Erythroblast (primary cell): Measurements from ENCODE around the gene CCL5.
"Not testable (repeated sequence)": the region's sequence is repeated elsewhere in the genome, so short reads cannot be mapped to it uniquely, and the experiment has no call there.

Source experiments
- DNase-seq, 2 experiments: peaks; one replicate each; lab custom pipeline; 2025; lab: John Stamatoyannopoulos, UW
- GATA1 ChIP-seq: IDR thresholded peaks from 2 replicates; pipeline ENCODE4 v1.6.1; 2011; ENCODE audit warnings: low read depth, mild to moderate bottlenecking, control low read depth, low read length, moderate library complexity
- POLR2A ChIP-seq: IDR thresholded peaks from 2 replicates; pipeline ENCODE4 v1.6.1; 2011; ENCODE audit warnings: mild to moderate bottlenecking, low read length

CCL5 gene

DNA sequence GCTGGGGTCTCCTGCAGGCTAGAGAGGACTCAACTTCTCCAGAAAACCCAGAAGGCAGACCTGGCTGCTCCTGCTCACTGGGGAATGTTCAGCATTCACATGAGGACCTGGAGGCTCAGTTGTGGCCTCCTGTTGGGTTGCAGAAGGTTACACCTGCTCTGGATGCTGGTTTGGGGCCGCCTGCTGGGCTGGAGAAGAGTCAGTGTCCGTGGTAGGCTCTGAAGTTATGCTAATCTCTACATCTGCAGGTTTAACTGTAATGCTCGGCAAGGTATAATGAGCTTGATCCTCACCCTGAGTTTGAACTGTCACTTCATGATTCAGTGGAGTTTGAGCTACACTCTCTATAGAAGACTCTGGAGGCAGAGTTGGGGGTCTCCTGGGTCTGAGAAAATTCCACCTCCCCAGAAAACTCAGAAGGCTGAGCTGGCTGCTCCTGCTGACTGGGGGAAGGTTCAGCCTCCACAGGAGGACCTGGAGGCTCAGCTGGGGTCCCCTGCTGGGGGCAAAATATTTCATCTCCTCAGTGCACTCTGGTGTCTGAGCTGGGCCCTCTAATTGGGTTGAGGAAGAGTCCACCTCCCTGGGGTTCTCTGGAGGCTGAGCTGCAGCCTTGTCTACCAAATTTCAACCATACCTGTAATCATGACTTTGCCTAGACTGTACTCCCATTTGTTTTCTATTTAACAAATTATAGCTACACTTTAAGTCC is 26.9 kb upstream of the CCL5 start:
- no peak for DNase-seq
- TF ChIP-seq POLR2A (no peak), GATA1 (no peak)

DNA sequence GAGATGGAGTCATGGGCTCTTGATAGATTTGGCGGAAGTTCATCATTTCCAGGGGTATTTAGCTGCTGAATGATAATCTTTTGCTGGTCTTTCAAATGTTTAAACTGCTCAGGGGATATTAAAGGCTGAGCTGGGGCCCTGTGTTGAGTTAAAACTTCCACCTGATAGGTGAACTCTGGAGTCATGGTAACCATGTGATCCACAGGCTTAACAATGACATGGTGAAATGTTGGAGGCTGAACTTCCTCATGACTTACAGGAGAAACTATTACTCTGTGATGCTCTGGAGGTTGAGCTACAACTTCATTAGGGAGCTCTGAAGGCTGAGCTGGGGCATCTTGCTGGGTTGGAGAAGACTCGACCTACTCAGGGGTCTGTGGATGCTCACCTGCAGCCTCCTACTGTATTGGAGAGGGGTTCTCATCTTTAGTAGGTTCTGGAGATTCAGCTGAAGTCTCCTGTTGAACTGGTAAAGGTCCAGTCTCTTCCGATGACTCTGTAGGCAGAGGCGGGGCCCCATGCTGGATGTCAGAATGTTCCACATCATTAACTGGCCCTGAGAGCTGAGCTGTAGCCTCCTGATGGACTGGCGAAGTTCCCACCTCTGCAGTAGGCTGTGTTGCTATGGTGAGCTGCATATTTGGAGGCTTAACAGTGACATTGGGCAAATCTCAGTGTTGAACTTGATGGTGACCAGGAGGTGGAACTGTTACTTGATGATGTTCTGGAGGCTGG is 26.2 kb upstream of the CCL5 start:
- no peak for TF ChIP-seq POLR2A
- TF ChIP-seq GATA1 = no peak
- no peak for DNase-seq

DNA sequence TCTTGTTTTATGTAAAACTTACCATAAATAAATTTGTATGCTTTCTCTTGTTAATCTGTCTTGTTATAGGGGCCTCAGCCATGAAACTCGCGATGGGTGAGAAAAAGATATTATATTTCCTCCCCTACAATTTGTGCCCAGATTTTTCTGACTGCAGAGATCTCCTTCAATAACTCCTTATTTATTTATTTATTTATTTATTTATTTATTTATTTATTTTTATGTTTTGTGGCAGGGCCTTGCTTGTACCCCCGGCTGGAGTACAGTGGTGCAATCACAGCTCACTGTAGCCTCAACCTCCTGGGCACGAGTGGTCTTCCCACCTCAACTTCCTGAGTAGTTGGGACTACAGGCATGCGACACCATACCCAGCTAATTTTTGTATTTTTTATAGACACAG is 23.3 kb upstream of the CCL5 start:
- TF ChIP-seq GATA1 (no peak), POLR2A (no peak)
- DNase-seq = no peak

DNA sequence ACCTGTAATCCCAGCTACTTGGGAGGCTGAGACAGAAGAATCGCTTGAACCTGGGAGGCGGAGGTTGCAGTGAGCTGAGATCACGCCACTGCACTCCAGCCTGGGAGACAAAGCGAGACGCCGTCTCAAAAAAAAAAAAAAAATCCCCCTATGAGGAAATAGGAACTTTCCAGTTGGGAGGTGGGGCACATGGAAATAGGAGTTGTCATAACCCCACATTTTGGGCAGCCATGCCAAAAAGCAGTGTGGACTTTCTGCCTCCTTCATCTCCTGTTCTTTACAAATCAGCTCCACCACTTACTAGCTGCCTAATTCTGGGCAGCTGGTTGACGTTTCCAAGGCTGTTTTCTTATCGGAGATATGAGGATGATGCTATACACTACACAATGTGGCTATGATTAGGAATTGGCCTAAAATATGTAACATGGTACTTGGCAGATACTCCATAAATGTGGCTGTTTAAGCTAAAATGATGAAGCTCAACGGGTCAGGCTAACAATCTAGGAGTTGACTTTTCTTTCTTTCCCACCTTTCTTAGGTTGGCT is 21.5 kb upstream of the CCL5 start:
- no peak for DNase-seq
- TF ChIP-seq GATA1 (no peak), POLR2A (no peak)

DNA sequence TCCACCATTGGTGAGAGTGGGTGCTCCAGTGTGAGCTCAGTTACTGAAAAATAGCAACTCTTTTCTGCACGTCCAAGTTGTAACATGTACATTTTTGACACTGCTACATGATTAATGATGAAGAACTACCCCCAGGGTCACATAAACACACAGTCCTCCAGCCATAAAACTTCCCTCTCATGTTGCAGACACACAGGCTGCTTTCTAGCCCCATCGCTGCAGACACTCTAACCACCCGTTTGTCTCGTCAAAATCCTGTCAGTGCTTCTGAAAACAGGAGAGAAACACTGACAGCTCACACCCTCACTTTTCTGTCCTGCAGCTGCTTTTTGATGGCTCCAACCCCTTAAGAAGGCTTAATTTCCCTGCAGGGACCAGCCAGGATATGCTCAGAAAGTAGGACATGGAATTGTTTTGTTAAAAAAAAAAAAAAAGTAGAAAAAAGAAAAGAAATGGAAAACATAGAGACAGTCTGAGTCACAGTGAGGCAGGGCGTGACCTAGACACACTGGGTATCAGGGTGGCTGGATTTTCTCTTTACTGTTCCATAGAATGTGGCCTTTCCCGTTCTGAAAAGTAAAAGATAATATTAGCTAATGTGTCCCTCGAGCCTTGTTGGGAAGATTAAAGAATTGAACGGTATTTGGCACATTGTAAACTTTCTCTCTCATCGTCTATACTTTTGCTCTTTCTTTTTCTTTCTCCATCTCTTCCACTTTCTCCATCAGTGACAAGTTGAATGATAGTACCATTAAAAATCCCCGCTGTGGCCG is 20.7 kb upstream of the CCL5 start:
- no peak for TF ChIP-seq POLR2A
- TF ChIP-seq GATA1 = no peak
- DNase-seq = no peak

DNA sequence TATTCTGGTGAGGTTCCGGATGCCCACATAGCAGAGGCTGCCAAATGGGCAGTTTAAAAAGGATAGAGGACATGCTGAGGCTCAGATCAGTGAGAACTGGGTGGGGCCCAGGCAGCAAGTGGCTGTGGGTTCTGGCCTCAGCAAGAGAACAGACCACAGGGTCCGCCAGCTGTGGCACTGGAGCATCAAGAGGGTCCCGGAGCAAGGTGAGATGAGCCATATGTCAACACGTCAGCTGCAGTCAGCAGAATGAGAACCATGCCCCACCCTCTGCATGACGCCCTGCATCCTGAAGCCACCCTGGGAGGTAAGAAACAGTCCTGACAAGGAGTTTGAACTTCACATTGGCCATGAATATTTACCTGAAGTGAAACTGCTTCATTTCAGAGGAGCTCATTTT is 20.1 kb upstream of the CCL5 start:
- TF ChIP-seq POLR2A = no peak
- no peak for TF ChIP-seq GATA1
- no peak for DNase-seq

DNA sequence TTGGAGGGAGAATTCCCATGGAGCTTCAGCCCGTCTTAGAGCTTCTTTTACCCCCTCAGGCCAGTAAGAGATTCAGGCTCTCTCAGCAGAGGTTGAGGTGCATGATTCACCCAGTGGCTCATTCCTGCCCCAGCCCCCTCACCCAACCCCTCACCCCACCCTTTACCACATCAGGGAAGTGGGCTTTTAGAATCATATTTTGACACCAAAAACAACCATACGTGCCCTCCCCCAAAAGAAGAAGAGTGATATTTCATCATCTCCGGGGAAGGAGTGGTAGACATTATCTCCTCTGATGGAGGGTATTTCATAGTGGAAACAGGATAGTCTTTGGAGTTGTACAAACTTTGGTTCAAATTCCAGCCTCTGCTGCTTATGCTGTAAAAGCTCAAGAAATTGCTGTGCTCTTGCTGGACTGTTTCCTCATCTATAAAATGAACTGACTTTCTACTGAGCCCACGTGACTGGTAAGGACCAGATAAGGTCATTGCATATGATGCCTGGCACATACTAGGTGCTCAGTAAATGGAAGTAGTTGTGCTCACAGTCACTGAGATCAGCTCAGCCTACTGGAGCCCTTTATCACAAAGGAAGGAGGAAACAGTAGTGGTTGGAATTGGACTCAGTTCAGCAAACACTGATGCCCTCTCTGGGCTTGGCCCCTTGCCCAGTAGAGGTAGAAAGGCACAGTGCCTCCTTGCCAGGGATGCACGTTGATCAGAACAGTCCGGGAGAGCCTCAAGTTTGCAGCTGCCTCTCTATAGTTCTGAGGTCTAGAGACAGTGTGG is 18.3 kb upstream of the CCL5 start:
- no peak for DNase-seq
- TF ChIP-seq POLR2A (no peak), GATA1 (no peak)

DNA sequence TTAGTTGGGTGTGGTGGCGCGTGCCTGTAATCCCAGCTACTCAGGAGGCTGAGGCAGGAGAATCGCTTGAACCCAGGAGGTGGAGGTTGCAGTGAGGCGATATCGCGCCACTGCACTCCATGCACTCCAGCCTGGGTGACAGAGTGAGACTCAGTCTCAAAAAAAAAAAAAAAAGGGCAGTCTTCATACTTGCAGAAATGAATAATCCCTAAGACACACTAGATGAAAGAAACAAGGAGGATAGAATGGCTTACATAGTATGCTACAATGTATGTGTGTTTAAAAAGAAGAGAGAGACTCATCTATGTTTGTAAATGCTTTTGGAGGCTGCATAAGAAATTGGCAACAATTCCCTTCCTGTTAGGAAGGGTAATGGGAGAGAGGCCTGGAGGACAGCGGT is 17.6 kb upstream of the CCL5 start:
- not testable (repeated sequence) for DNase-seq

DNA sequence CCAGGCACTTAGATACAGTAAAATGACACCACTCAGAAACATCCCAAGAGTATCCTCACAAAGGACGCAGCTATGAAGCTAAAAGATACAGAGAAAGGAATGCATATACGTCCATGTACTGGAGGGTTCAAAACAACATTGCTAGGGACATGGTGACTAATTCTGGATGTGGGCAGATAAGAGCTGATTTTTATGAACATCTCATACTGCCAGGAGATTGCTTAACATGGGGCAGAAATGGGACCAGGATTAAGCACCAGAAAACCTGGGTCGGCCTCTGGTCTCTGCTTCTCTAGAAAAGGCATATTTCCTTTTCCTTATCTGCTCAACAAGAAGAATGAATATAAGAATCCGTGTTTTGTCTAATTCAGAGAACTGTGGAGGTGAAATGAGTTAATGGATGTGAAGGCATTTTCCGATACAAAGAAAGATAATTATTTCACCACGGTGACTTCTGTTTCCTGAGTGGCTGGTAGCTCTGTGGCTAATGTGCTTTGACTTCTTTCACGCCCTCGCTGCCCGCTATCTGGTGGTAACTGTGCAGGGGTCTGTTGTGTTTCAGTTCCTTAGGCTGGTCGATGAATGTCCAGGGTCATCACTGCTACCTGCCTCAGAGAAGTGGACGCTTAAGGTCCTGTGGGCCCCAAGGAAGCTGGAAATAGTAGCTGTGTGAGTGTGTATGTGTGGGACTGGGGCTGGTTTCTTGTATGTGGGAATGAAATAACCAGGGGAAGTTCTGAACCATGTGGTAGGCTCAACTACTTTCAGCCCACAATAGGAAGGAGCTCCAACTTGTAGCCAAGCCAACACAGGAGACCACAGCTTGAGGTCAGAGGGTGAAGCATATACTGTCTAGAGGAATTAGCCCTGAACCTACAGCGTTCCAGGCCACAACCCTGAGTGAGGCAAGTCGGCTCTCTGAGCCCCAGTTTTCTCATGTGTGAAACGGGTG is 15.8 kb upstream of the CCL5 start:
- DNase-seq = no peak
- TF ChIP-seq GATA1 (no peak), POLR2A (no peak)

DNA sequence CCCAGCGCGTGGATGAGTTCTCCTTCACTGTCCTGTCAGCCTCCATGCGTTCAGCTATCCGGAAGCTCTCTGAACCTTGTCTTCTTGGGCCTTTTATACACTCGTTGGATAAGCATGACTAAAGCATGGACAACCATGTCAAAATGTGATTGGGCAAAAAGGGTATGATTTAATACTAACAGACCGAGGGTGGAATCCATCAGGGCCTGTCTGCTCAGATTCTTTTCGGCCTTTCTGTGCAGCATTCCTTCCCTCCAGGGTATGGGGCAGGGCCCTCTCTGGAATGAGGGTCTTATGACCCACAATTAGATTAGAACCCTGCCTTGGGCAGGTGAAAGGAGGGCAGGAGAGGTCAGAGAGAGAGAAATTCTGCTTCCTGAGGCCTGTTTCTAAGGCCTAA is 14.0 kb upstream of the CCL5 start:
- TF ChIP-seq GATA1 (no peak), POLR2A (no peak)
- DNase-seq = no peak

DNA sequence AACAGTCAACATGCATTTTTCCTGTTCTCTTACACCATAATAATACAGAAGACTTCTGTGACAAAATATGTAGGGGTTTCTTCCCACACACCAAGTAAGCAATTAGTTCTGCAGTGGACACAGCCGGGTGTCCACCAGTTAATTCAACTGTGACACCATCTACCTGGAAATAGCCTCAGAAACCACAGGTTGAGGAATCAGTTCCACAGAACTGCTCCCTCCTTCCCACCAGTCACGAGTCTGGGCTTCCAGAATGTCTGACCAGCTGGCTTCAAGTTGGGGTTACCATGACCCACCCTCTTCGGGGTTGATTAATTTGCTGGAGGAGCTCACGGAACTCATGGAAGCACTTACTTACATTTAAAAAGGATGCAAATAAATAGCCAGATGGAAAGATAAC is 13.6 kb upstream of the CCL5 start:
- DNase-seq = no peak
- no peak for TF ChIP-seq POLR2A
- TF ChIP-seq GATA1 = no peak
